CD4-positive, CD25-positive, alpha-beta regulatory T cell (primary cell): ENCODE data around the gene TSPEAR. TPM values are rescaled to one million over a fixed set of nuclear protein-coding genes. Genes with fewer than 3 reads are reported as not detected.

Source experiments
- ATAC-seq, 2 donors: fragments of 150-1000 bp; cut with Tn5 transposase; one replicate each; pipeline ENCODE4 v1.10.0; 2021; ENCODE audit warnings: low read depth in 2 of 2, moderate number of reproducible peaks in 2 of 2, moderate library complexity in 1 of 2
- DNase-seq, 3 donors: peaks; one replicate each; pipeline versions ENCODE4 v3.0.0 to v3.0.0-alpha.2; 2012 to 2022; ENCODE audit warnings: mixed read lengths in 1 of 3
- H3K27ac ChIP-seq: one replicate; pipeline ENCODE4 v1.7.0; 2013; ENCODE audit warnings: mild to moderate bottlenecking, low read length; ENCODE audit not compliant: insufficient read depth, poor library complexity, severe bottlenecking
- H3K27me3 ChIP-seq: one replicate; pipeline ENCODE4 v1.7.0; 2013; ENCODE audit warnings: low read length; ENCODE audit not compliant: control insufficient read depth, insufficient read depth
- H3K36me3 ChIP-seq: one replicate; pipeline ENCODE4 v1.7.0; 2013; ENCODE audit warnings: mild to moderate bottlenecking, low read length, moderate library complexity; ENCODE audit not compliant: control insufficient read depth, insufficient read depth
- H3K4me1 ChIP-seq: 2 replicates; pipeline ENCODE4 v1.7.0; 2013; ENCODE audit warnings: mild to moderate bottlenecking, low read length; ENCODE audit not compliant: insufficient read depth, control insufficient read depth, poor library complexity, severe bottlenecking
- H3K4me3 ChIP-seq: one replicate; pipeline ENCODE4 v1.7.0; 2013; ENCODE audit warnings: low read depth, mild to moderate bottlenecking, low read length, moderate library complexity
- H3K9me3 ChIP-seq, 2 experiments: 1 replicate in 1 of 2; 2 replicates in 1 of 2; pipeline ENCODE4 v1.7.0; 2013; ENCODE audit warnings: low read length in 2 of 2, mild to moderate bottlenecking in 1 of 2, moderate library complexity in 1 of 2; ENCODE audit not compliant: control insufficient read depth in 2 of 2
- H3K27ac Mint-ChIP-seq, 3 donors: one replicate each; pipeline ENCODE4 v1.8.0; 2020 to 2022; ENCODE audit warnings: mild to moderate bottlenecking in 3 of 3, mixed read lengths in 3 of 3, moderate library complexity in 2 of 3
- H3K27me3 Mint-ChIP-seq: one replicate; pipeline ENCODE4 v1.8.0; 2022; ENCODE audit warnings: mild to moderate bottlenecking, mixed read lengths
- H3K36me3 Mint-ChIP-seq: one replicate; pipeline ENCODE4 v1.8.0; 2020; ENCODE audit warnings: mixed read lengths
- H3K4me1 Mint-ChIP-seq, 4 donors: one replicate each; pipeline ENCODE4 v1.8.0; 2020 to 2022; ENCODE audit warnings: mixed read lengths in 4 of 4, mild to moderate bottlenecking in 1 of 4
- H3K4me3 Mint-ChIP-seq, 4 donors: one replicate each; pipeline ENCODE4 v1.8.0; 2020 to 2022; ENCODE audit warnings: mild to moderate bottlenecking in 4 of 4, mixed read lengths in 4 of 4, moderate library complexity in 3 of 4
- H3K9me3 Mint-ChIP-seq, 7 donors: one replicate each; pipeline ENCODE4 v1.8.0; 2020 to 2022; ENCODE audit warnings: mixed read lengths in 7 of 7, mild to moderate bottlenecking in 3 of 7, moderate library complexity in 2 of 7
- polyA plus RNA-seq, 4 donors: library from polyadenylated mRNA; unstranded; fragments of 300-500 nt; fragmentation: Illumina TruSeq; gene quantifications; one replicate each; pipeline ENCODE4 v1.2.3, GENCODE V29; 2021
- total RNA-seq: library from RNA; stranded (reverse); gene quantifications from one replicate; pipeline ENCODE4 v1.2.3, GENCODE V29; 2022

Gene TSPEAR
- total and polyA plus RNA-seq, 5 donors from 2014 or later = 0.05 TPM; not detected in 4

- no peak overlapping the region for H3K4me3 Mint-ChIP-seq
- no peak overlapping the region for H3K27ac Mint-ChIP-seq
- H3K4me1 Mint-ChIP-seq = peaks cover 0 to 3% (median 1%) of the 10 kb centered on the region in 4 donors
- Histone ChIP-seq H3K27me3 (peaks cover 3% of the 10 kb centered on the region), H3K9me3 (peaks cover 0 to 11% of the 10 kb centered on the region in 2 experiments), H3K4me3 (no peak overlapping the region), H3K4me1 (no peaks in the 10 kb centered on the region), H3K27ac (no peak overlapping the region), H3K36me3 (no peaks in the 10 kb centered on the region)
- no peak for ATAC-seq
- H3K27me3 Mint-ChIP-seq = peaks cover 61% of the 10 kb centered on the region
- H3K36me3 Mint-ChIP-seq = peaks cover 4% of the 10 kb centered on the region
- H3K9me3 Mint-ChIP-seq = peaks cover 0 to 8% (median 2%) of the 10 kb centered on the region in 7 donors
- no peak for DNase-seq
Observed at GRCh38 chr21:44702973-44703730, 8.2 kb downstream of the TSPEAR start.

DNA sequence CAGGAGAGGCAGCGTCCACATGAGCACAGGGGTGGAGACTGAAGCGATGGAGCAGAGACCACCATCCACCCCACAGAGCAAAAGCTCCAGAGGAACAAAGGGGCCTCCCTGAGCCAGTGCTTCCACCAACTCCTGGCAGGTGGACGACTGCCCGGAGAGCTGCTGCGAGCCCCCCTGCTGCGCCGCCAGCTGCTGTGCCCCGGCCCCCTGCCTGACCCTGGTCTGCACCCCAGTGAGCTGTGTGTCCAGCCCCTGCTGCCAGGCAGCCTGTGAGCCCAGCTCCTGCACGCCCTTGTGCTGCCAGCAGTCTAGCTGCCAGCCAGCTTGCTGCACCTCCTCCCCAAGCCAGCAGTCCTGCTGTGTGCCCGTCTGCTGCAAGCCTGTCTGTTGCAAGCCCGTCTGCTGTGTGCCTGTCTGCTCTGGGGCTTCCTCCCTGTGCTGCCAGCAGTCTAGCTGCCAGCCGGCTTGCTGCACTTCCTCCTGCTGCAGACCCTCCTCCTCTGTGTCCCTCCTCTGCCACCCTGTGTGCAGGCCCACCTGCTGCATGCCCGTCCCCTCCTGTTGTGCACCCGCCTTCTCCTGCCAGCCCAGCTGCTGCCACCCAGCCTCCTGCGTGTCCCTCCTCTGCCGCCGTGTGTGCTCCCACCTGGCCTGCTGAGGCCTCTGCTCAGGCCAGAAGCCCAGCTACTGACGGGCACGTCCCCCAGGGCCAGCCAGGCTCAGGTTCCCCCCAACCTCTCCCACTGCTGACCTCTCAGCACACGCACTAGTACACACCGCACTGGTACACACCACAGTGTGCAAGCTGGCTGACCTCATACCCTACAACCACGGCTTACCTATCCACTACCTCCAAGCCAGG lies 9.0 kb downstream of the TSPEAR start:
- Histone ChIP-seq H3K4me1 (no peaks in the 10 kb centered on the region), H3K9me3 (peaks cover 0 to 11% of the 10 kb centered on the region in 2 experiments), H3K36me3 (no peaks in the 10 kb centered on the region), H3K27ac (no peak overlapping the region), H3K4me3 (no peak overlapping the region), H3K27me3 (no peaks in the 10 kb centered on the region)
- Mint-ChIP-seq H3K4me3 (no peak overlapping the region), H3K4me1 (peaks cover 0 to 8% (median 1%) of the 10 kb centered on the region in 4 donors), H3K9me3 (peaks cover 0 to 8% (median 2%) of the 10 kb centered on the region in 7 donors), H3K36me3 (peaks cover 4% of the 10 kb centered on the region), H3K27ac (no peak overlapping the region), H3K27me3 (peaks cover 61% of the 10 kb centered on the region)
- DNase-seq (no peak), ATAC-seq (no peak)

- Histone ChIP-seq H3K27ac (no peak overlapping the region), H3K9me3 (peaks cover 0 to 7% of the 10 kb centered on the region in 2 experiments), H3K4me1 (no peaks in the 10 kb centered on the region), H3K4me3 (no peak overlapping the region), H3K27me3 (no peaks in the 10 kb centered on the region), H3K36me3 (no peaks in the 10 kb centered on the region)
- ATAC-seq (no peak), DNase-seq (no peak)
- Mint-ChIP-seq H3K27ac (no peak overlapping the region), H3K9me3 (peaks cover 0 to 8% (median 2%) of the 10 kb centered on the region in 7 donors), H3K4me3 (no peak overlapping the region), H3K4me1 (peaks cover 0 to 8% (median 1%) of the 10 kb centered on the region in 4 donors), H3K36me3 (peaks cover 4% of the 10 kb centered on the region), H3K27me3 (peaks cover 61% of the 10 kb centered on the region)
Observed at GRCh38 chr21:44701541-44701940, 9.8 kb downstream of the TSPEAR start.

DNA sequence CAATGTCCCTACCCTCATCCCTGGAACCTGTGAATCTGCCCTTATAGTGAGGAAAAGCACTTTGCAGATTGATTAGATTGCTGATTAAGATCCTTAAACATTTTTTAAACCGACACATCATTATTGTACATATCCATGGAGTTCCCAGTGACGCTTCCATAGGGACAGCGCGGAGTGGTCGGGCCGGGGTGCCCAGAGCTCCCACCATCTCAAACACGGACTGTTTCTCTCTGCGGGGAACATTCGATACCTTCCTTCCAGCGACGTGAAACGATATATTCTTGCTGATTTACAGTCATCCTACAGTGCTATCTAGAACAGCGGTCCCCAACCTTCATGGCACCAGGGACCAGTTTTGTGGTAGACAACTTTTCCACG lies 10.4 kb downstream of the TSPEAR start:
- H3K9me3 ChIP-seq = peaks cover 0 to 2% of the 10 kb centered on the region in 2 experiments
- no peak overlapping the region for H3K4me3 ChIP-seq
- H3K27me3 ChIP-seq = no peaks in the 10 kb centered on the region
- H3K36me3 ChIP-seq = no peaks in the 10 kb centered on the region
- Mint-ChIP-seq H3K4me1 (peaks cover 0 to 8% (median 1%) of the 10 kb centered on the region in 4 donors), H3K27ac (peak overlapping the region in 1 of 3 donors; percentile 61), H3K9me3 (peaks cover 0 to 6% (median 2%) of the 10 kb centered on the region in 7 donors), H3K4me3 (no peak overlapping the region), H3K36me3 (peaks cover 4% of the 10 kb centered on the region), H3K27me3 (peaks cover 60% of the 10 kb centered on the region)
- no peak for DNase-seq
- no peaks in the 10 kb centered on the region for H3K4me1 ChIP-seq
- no peak overlapping the region for H3K27ac ChIP-seq
- ATAC-seq = no peak

GRCh38 chr21:44700101-44701022 lies 11.0 kb downstream of the TSPEAR start:
- Histone ChIP-seq H3K36me3 (no peaks in the 10 kb centered on the region), H3K27ac (no peak overlapping the region), H3K27me3 (no peaks in the 10 kb centered on the region), H3K4me3 (no peak overlapping the region), H3K4me1 (no peaks in the 10 kb centered on the region), H3K9me3 (no peaks in the 10 kb centered on the region)
- H3K9me3 Mint-ChIP-seq = peaks cover 0 to 3% (median 0%) of the 10 kb centered on the region in 7 donors
- no peak for DNase-seq
- peaks cover 0 to 8% (median 1%) of the 10 kb centered on the region in 4 donors for H3K4me1 Mint-ChIP-seq
- no peaks in the 10 kb centered on the region for H3K36me3 Mint-ChIP-seq
- peaks cover 56% of the 10 kb centered on the region for H3K27me3 Mint-ChIP-seq
- H3K4me3 Mint-ChIP-seq = no peak overlapping the region
- no peak overlapping the region for H3K27ac Mint-ChIP-seq
- ATAC-seq = no peak

- Histone ChIP-seq H3K9me3 (no peaks in the 10 kb centered on the region), H3K27me3 (no peaks in the 10 kb centered on the region), H3K27ac (no peak overlapping the region), H3K36me3 (no peaks in the 10 kb centered on the region), H3K4me3 (no peak overlapping the region), H3K4me1 (no peaks in the 10 kb centered on the region)
- H3K4me1 Mint-ChIP-seq = peaks cover 0 to 8% (median 1%) of the 10 kb centered on the region in 4 donors
- DNase-seq (no peak), ATAC-seq (no peak)
- H3K4me3 Mint-ChIP-seq = no peak overlapping the region
- peaks cover 0 to 4% (median 0%) of the 10 kb centered on the region in 7 donors for H3K9me3 Mint-ChIP-seq
- H3K36me3 Mint-ChIP-seq = no peaks in the 10 kb centered on the region
- H3K27ac Mint-ChIP-seq = no peak overlapping the region
- peaks cover 51% of the 10 kb centered on the region for H3K27me3 Mint-ChIP-seq
Observed at GRCh38 chr21:44699502-44700001, 11.8 kb downstream of the TSPEAR start.
